ENCODE measurements around the gene UGT1A8.

DNA sequence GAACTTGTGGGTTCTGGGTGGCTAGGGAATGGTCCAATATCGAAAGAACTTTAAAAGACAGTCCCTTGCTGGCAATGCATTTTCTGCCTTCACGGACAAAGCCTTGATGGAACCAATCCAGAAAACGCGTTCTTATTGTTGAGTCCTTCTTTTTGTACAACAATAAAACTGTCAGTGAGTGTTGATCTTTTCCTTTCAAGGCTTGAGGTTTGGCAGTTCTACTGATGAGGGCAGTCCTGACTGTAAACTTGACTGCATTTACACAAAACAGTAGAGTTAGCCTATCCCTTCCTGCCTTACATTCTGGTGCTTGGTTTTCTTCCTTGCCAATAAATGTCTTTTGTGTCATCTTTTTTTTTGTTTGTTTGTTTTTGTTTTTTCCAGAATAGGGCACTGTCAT lies 61.8 kb downstream of the UGT1A8 start:
- TF ChIP-seq CTCF (conservative IDR thresholded peaks at IDR 0.05 in 1 of 2, IDR thresholded peaks at IDR 0.05 in 1 of 2; ENCODE audit: low read depth in 1 of 2, low read length in 2 of 2) (no peak), EZH2 (IDR thresholded peaks at IDR 0.05; ENCODE audit: low read length, missing control alignments) (no peak)
